GM12878 (cell line): ENCODE measurements around the gene MYOM1. TPM values are rescaled to one million over a fixed set of nuclear protein-coding genes. Genes with fewer than 3 reads are reported as not detected.

Source experiments
- BCLAF1 ChIP-seq: fragments of 450-650 bp; IDR thresholded peaks from 2 replicates; pipeline ENCODE4 v1.6.1; 2017; ENCODE audit warnings: antibody characterized with exemption, mild to moderate bottlenecking, moderate library complexity
- CEBPZ ChIP-seq: fragments of 150-350 bp; IDR thresholded peaks from 2 replicates; pipeline ENCODE4 v1.6.1; 2016; ENCODE audit warnings: low read depth, low read length
- HDGF ChIP-seq: fragments of 450-650 bp; IDR thresholded peaks from 2 replicates; pipeline ENCODE4 v1.6.1; 2016; ENCODE audit warnings: antibody characterized with exemption
- IKZF1 ChIP-seq: fragments of 450-650 bp; conservative IDR thresholded peaks from 2 replicates; pipeline ENCODE4 v1.6.1; 2017; ENCODE audit warnings: antibody characterized with exemption, mild to moderate bottlenecking
- SKIL ChIP-seq: fragments of 450-650 bp; IDR thresholded peaks from 2 replicates; pipeline ENCODE4 v1.6.1; 2017; ENCODE audit warnings: mild to moderate bottlenecking, low read depth, inconsistent platforms; ENCODE audit not compliant: poor library complexity, severe bottlenecking
- SUZ12 ChIP-seq: fragments of 200-600 bp; sonication (generic); IDR thresholded peaks from one replicate; pipeline ENCODE4 v1.6.1; 2018; ENCODE audit warnings: antibody characterized with exemption, mild to moderate bottlenecking; ENCODE audit not compliant: unreplicated experiment
- USF2 ChIP-seq: IDR thresholded peaks from 2 replicates; pipeline ENCODE4 v1.6.1; 2011; ENCODE audit warnings: low read depth, low read length, improper control_type of control experiment, borderline replicate concordance
- ZNF24 ChIP-seq: fragments of 450-650 bp; IDR thresholded peaks from 2 replicates; pipeline ENCODE4 v1.6.1; 2017; ENCODE audit warnings: antibody characterized with exemption, mild to moderate bottlenecking
- polyA plus RNA-seq, 11 experiments: library from polyadenylated mRNA; depleted of rRNA in 4 of 11; unstranded in 6 of 11; stranded (reverse) in 5 of 11; fragments of >200 nt; fragmentation: Nextera tagmentation in 4 of 11; fragmentation: Illumina TruSeq in 1 of 11; extraction: Ambion mirVana in 4 of 11; extraction: Trizol in 1 of 11; gene quantifications; 1 replicate in 1 of 11; 2 replicates in 10 of 11; pipeline versions ENCODE4 v1.2.1 to v1.2.3, GENCODE V29; 2011 to 2016; ENCODE audit warnings: inconsistent platforms in 2 of 11, missing spikeins in 2 of 11, low read depth in 1 of 11
- total RNA-seq, 4 experiments: library from RNA; depleted of rRNA in 3 of 4; stranded (reverse); fragments of >200 nt in 3 of 4; fragmentation: Illumina TruSeq in 1 of 4; extraction: Trizol in 1 of 4; gene quantifications; 2 replicates each; pipeline versions ENCODE4 v1.2.1 to v1.2.3, GENCODE V29; 2013 to 2021

The MYOM1 gene
- total and polyA plus RNA-seq, 10 of the 15 experiments (the other 5 are each of a cell fraction or from before 2014, with no cell fraction given): 0.06 to 1.0 (median 0.57) TPM

GRCh38 chr18:3163968-3164367 is 55.8 kb downstream of the MYOM1 start (continued):
- TF ChIP-seq CEBPZ (no peak), SUZ12 (no peak), HDGF (no peak), ZNF24 (no peak), SKIL (no peak), USF2 (no peak), IKZF1 (no peak), BCLAF1 (no peak)
